ENCODE data around the gene BABAM2.

- TF ChIP-seq CTCF (IDR thresholded peaks at IDR 0.05) (no peak), POLR2AphosphoS5 (IDR thresholded peaks at IDR 0.05) (no peak)
Observed at GRCh38 chr2:28175028-28175427, 284.5 kb downstream of the BABAM2 start.

Data from esophagus muscularis mucosa (tissue), 3 donors.